Natural killer cell (primary cell): ENCODE measurements around the gene NRG3. TPM values are rescaled to one million over a fixed set of nuclear protein-coding genes. Genes with fewer than 3 reads are reported as not detected.

Experiments
- ATAC-seq, 3 donors: fragments of 150-1000 bp in 2 of 3; fragments of 200-7000 bp in 1 of 3; cut with Tn5 transposase; 1 replicate in 1 of 3; 2 replicates in 2 of 3; pipeline ENCODE4 v1.10.0; 2021; ENCODE audit warnings: mild to moderate bottlenecking in 2 of 3, moderate library complexity in 2 of 3
- DNase-seq, 2 donors: peaks; one replicate each; pipeline versions ENCODE4 v3.0.0 to v3.0.0-alpha.2; 2013 to 2021; ENCODE audit warnings: mixed read lengths in 1 of 2
- H3K27ac ChIP-seq: one replicate; pipeline ENCODE4 v1.5.1; 2013; ENCODE audit warnings: mild to moderate bottlenecking, low read length
- H3K27me3 ChIP-seq: one replicate; pipeline ENCODE4 v1.6.1; 2013; ENCODE audit warnings: low read length; ENCODE audit not compliant: control insufficient read depth, insufficient read depth
- H3K36me3 ChIP-seq: one replicate; pipeline ENCODE4 v1.6.1; 2013; ENCODE audit warnings: low read length; ENCODE audit not compliant: control insufficient read depth, insufficient read depth
- H3K4me1 ChIP-seq: one replicate; pipeline ENCODE4 v1.6.1; 2013; ENCODE audit warnings: low read length; ENCODE audit not compliant: control insufficient read depth, insufficient read depth
- H3K4me3 ChIP-seq: one replicate; pipeline ENCODE4 v1.5.1; 2013; ENCODE audit warnings: low read length
- H3K9me3 ChIP-seq: one replicate; pipeline ENCODE4 v1.6.1; 2013; ENCODE audit warnings: low read length; ENCODE audit not compliant: control insufficient read depth, insufficient read depth
- H3K27ac Mint-ChIP-seq, 2 donors: one replicate each; pipeline ENCODE4 v1.8.0; 2022; ENCODE audit warnings: mild to moderate bottlenecking in 2 of 2, mixed read lengths in 2 of 2, moderate library complexity in 1 of 2
- H3K27me3 Mint-ChIP-seq, 2 donors: one replicate each; pipeline ENCODE4 v1.8.0; 2022; ENCODE audit warnings: low read depth in 2 of 2, mixed read lengths in 2 of 2
- H3K36me3 Mint-ChIP-seq: one replicate; pipeline ENCODE4 v1.8.0; 2022; ENCODE audit warnings: mixed read lengths
- H3K4me1 Mint-ChIP-seq, 2 donors: one replicate each; pipeline ENCODE4 v1.8.0; 2022; ENCODE audit warnings: mixed read lengths in 2 of 2
- H3K4me3 Mint-ChIP-seq: one replicate; pipeline ENCODE4 v1.8.0; 2022; ENCODE audit warnings: mild to moderate bottlenecking, moderate library complexity, mixed read lengths
- H3K9me3 Mint-ChIP-seq, 2 donors: one replicate each; pipeline ENCODE4 v1.8.0; 2022; ENCODE audit warnings: mixed read lengths in 2 of 2
- WGBS: methylation state at CpG from one replicate; pipeline ENCODE4 v1.1.7; 2013; ENCODE audit warnings: missing lambda C conversion rate; ENCODE audit not compliant: insufficient coverage; 5-methylcytosine and 5-hydroxymethylcytosine counted together
- intact Hi-C: fragments of 100-400 bp; cut with micrococcal nuclease; formaldehyde crosslinking; loops from one replicate; pipeline ENCODE4 v1.14.2; 2022
- total RNA-seq, 4 donors: library from RNA; stranded (reverse); fragments of 120-200 nt in 1 of 4; gene quantifications; one replicate each; pipeline versions ENCODE4 v1.2.3 to v1.2.4, GENCODE V29; 2013 to 2022
- TF ChIP-seq, protein P1 (sequence below): fragments of 200-600 bp; IDR thresholded peaks from one replicate; pipeline ENCODE4 v1.8.0; 2022; ENCODE audit warnings: antibody characterized with exemption

NRG3 gene
- total RNA-seq, 3 donors from 2014 or later (not counting 1 experiment from before 2014, with no cell fraction given): not detected

DNA sequence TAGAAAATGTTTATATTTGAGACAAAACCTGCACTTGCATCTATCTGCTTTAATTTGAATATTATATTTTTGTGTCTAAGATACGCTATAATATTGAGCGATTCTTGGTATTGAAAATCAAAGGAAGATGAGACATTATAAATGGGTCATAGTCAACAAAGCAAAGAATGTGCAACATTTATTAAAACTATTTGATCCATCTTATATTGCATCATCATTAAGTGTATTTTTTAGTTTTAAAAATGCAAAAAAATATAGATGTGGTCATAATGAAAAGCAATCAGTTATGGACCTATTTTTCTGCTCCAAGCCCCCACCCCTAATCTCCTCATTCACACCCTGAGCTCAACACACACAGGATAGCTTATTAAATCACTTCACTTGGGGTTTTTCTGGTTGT, 847.3 kb downstream of the NRG3 start:
- H3K27me3 ChIP-seq: no peaks in the 10 kb centered on the region
- no peak overlapping the region for H3K27ac Mint-ChIP-seq
- ATAC-seq: no peak

DNA sequence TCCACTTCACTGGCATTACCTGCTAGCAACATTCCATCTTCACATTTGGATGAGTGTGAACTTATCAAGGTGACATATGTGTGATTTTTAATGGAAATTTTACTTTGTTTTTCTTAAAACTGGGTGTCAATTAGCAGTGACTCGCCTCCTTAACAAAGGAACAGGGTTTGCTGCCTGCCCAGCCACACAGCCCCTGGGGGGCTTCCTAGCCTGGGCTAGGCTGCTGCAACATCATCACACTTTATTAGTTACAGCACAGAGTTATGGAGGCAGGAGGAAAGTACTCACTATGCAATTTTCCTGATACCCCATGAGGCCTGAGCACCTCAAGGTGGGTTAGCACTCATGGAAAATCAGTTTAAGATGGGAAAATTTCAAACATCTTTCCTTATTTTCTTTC, 861.3 kb downstream of the NRG3 start:
- no peaks in the 10 kb centered on the region for H3K27me3 Mint-ChIP-seq
- Histone ChIP-seq H3K4me1 (no peaks in the 10 kb centered on the region), H3K36me3 (no peaks in the 10 kb centered on the region), H3K27ac (no peak overlapping the region), H3K9me3 (no peaks in the 10 kb centered on the region), H3K4me3 (no peak overlapping the region), H3K27me3 (no peaks in the 10 kb centered on the region)
- H3K27ac Mint-ChIP-seq: no peak overlapping the region
- H3K36me3 Mint-ChIP-seq: no peaks in the 10 kb centered on the region
- no peak for ATAC-seq
- TF ChIP-seq, protein P1, sequence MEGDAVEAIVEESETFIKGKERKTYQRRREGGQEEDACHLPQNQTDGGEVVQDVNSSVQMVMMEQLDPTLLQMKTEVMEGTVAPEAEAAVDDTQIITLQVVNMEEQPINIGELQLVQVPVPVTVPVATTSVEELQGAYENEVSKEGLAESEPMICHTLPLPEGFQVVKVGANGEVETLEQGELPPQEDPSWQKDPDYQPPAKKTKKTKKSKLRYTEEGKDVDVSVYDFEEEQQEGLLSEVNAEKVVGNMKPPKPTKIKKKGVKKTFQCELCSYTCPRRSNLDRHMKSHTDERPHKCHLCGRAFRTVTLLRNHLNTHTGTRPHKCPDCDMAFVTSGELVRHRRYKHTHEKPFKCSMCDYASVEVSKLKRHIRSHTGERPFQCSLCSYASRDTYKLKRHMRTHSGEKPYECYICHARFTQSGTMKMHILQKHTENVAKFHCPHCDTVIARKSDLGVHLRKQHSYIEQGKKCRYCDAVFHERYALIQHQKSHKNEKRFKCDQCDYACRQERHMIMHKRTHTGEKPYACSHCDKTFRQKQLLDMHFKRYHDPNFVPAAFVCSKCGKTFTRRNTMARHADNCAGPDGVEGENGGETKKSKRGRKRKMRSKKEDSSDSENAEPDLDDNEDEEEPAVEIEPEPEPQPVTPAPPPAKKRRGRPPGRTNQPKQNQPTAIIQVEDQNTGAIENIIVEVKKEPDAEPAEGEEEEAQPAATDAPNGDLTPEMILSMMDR: no peak
- H3K9me3 Mint-ChIP-seq: peaks cover 8 to 13% of the 10 kb centered on the region in 2 donors
- no peak for DNase-seq
- no peaks in the 10 kb centered on the region for H3K4me1 Mint-ChIP-seq
- intact Hi-C loops: no loop called here
- H3K4me3 Mint-ChIP-seq: no peak overlapping the region
- 42% methylated on average over 1 of the region's 1 CpG for WGBS

More for the DNA sequence above, 847.3 kb downstream of the NRG3 start:
- Histone ChIP-seq H3K27ac (no peak overlapping the region), H3K4me1 (no peaks in the 10 kb centered on the region), H3K4me3 (no peak overlapping the region), H3K9me3 (no peaks in the 10 kb centered on the region), H3K36me3 (no peaks in the 10 kb centered on the region)
- Mint-ChIP-seq H3K4me1 (no peaks in the 10 kb centered on the region), H3K36me3 (peaks cover 14% of the 10 kb centered on the region), H3K27me3 (no peaks in the 10 kb centered on the region), H3K4me3 (no peak overlapping the region), H3K9me3 (peaks cover 19 to 28% of the 10 kb centered on the region in 2 donors)
- TF ChIP-seq, protein P1: no peak
- no CpG with 5 or more reads among the region's 2 CpGs for WGBS
- no peak for DNase-seq
- intact Hi-C loops: no loop called here

DNA sequence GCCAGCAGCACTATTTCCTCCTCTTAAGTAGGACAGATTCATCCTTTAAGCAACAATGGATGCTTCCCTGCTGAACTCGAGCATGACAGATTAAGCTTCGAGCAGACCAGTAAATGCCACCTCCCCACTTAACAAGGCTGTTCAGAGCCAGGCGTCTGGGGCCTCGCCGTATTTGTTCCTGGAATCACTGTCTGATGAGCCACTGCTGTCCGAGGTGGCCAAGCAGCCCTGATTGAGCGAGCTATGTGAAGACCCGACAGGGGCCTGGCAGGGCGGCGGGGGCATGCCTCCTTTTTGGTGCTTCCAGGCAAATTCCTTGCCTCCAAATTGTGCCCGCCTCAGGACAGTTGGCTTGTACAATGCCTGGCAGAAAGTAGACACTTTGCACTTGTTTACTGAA, 862.6 kb downstream of the NRG3 start:
- Histone ChIP-seq H3K27ac (no peak overlapping the region), H3K9me3 (no peaks in the 10 kb centered on the region), H3K4me1 (no peaks in the 10 kb centered on the region), H3K4me3 (no peak overlapping the region), H3K36me3 (no peaks in the 10 kb centered on the region), H3K27me3 (no peaks in the 10 kb centered on the region)
- no peak overlapping the region for H3K27ac Mint-ChIP-seq
- ATAC-seq: no peak
- WGBS: 77% methylated on average over 11 of the region's 11 CpGs
- no peaks in the 10 kb centered on the region for H3K36me3 Mint-ChIP-seq
- no peaks in the 10 kb centered on the region for H3K27me3 Mint-ChIP-seq
- intact Hi-C loops: no loop called here
- H3K4me1 Mint-ChIP-seq: no peaks in the 10 kb centered on the region
- no peak overlapping the region for H3K4me3 Mint-ChIP-seq
- TF ChIP-seq, protein P1: no peak
- H3K9me3 Mint-ChIP-seq: peaks cover 11 to 14% of the 10 kb centered on the region in 2 donors
- DNase-seq: no peak

DNA sequence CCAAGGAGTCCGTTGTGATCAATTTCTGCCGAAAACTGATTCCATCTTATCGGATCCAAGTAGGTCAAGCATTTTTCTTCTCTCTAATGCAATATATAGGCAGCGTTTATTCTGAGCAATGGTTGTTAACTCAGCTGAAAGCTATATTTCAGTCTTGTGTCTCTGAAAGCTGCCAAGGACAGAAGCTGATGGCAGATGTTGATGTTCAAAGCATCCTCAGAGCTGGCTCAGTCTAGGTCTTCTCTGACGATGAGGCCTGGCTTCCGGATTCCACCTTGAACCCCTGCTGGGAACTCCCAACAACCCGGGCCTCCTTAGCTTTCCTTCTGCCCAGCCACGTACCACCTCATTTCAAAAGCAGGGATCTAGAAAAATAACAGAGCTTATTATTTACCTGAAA, 863.6 kb downstream of the NRG3 start:
- H3K4me1 Mint-ChIP-seq: no peaks in the 10 kb centered on the region
- intact Hi-C loops: no loop called here
- ATAC-seq (no peak), DNase-seq (no peak)
- no peak overlapping the region for H3K4me3 ChIP-seq
- 94% methylated on average over 7 of the region's 8 CpGs for whole genome bisulfite sequencing
- H3K36me3 Mint-ChIP-seq: no peaks in the 10 kb centered on the region
- no peaks in the 10 kb centered on the region for H3K4me1 ChIP-seq
- H3K36me3 ChIP-seq: no peaks in the 10 kb centered on the region
- H3K4me3 Mint-ChIP-seq: no peak overlapping the region
- TF ChIP-seq, protein P1: no peak
- no peaks in the 10 kb centered on the region for H3K27me3 ChIP-seq
- no peaks in the 10 kb centered on the region for H3K9me3 ChIP-seq
- no peaks in the 10 kb centered on the region for H3K27me3 Mint-ChIP-seq
- H3K27ac Mint-ChIP-seq: no peak overlapping the region
- peaks cover 8 to 10% of the 10 kb centered on the region in 2 donors for H3K9me3 Mint-ChIP-seq
- no peak overlapping the region for H3K27ac ChIP-seq
